ENCODE results near the gene DNMT3L. TPM values are rescaled to one million over a fixed set of nuclear protein-coding genes. Genes with fewer than 3 reads are reported as not detected.
"Not testable (repeated sequence)": the region's sequence is repeated elsewhere in the genome, so short reads cannot be mapped to it uniquely, and the experiment has no call there.

DNMT3L gene
- polyA plus RNA-seq, 1 donor (not counting 4 experiments of a cell fraction or from before 2014, with no cell fraction given): not detected

GRCh38 chr21:44220674-44221073 is 41.0 kb downstream of the DNMT3L start:
- H3K27me3 ChIP-seq (ENCODE audit: control insufficient read depth, extremely low read depth, insufficient read depth, low read length); FAIRE-seq; dilution Hi-C loops (cut with MboI; ENCODE audit: extremely low pct_ligation_motif_present, low sequenced_read_pairs): not testable (repeated sequence)

GRCh38 chr21:44218461-44218860 is 43.2 kb downstream of the DNMT3L start:
- H3K79me2 ChIP-seq (ENCODE audit: control insufficient read depth, insufficient read depth, low read length); H3K4me3 ChIP-seq (ENCODE audit: control insufficient read depth in 2 of 3, extremely low read depth in 1 of 3, insufficient read depth in 2 of 3, low read depth in 1 of 3, low read length in 3 of 3); H3K27me3 ChIP-seq (ENCODE audit: control insufficient read depth, extremely low read depth, insufficient read depth, low read length); DNase-seq (ENCODE audit: low read depth, low spot score); H3K9ac ChIP-seq (ENCODE audit: control insufficient read depth, extremely low read depth, insufficient read depth, low read length); dilution Hi-C loops (cut with MboI; ENCODE audit: extremely low pct_ligation_motif_present, low sequenced_read_pairs); H3K9me3 ChIP-seq (ENCODE audit: control insufficient read depth, low read depth, low read length); FAIRE-seq; H4K20me1 ChIP-seq (ENCODE audit: control insufficient read depth, extremely low read depth, insufficient read depth, low read length); H3K4me2 ChIP-seq (ENCODE audit: control insufficient read depth, extremely low read depth, insufficient read depth, low read depth, low read length); H3K36me3 ChIP-seq (ENCODE audit: control insufficient read depth in 2 of 2, extremely low read depth in 1 of 2, insufficient read depth in 2 of 2, low read length in 2 of 2); H2AFZ ChIP-seq (ENCODE audit: control insufficient read depth, low read length); H3K4me1 ChIP-seq (ENCODE audit: control insufficient read depth, extremely low read depth, insufficient read depth, low read length); H3K27ac ChIP-seq (ENCODE audit: control insufficient read depth, insufficient read depth, low read length); H3K9me1 ChIP-seq (ENCODE audit: control insufficient read depth, extremely low read depth, insufficient read depth, low read length): not testable (repeated sequence)

More at GRCh38 chr21:44220674-44221073, 41.0 kb downstream of the DNMT3L start:
- H3K4me2 ChIP-seq (ENCODE audit: control insufficient read depth, extremely low read depth, insufficient read depth, low read depth, low read length); DNase-seq (ENCODE audit: low read depth, low spot score); H2AFZ ChIP-seq (ENCODE audit: control insufficient read depth, low read length); H3K79me2 ChIP-seq (ENCODE audit: control insufficient read depth, insufficient read depth, low read length); H3K9me1 ChIP-seq (ENCODE audit: control insufficient read depth, extremely low read depth, insufficient read depth, low read length); H3K9ac ChIP-seq (ENCODE audit: control insufficient read depth, extremely low read depth, insufficient read depth, low read length); H3K4me1 ChIP-seq (ENCODE audit: control insufficient read depth, extremely low read depth, insufficient read depth, low read length); H3K36me3 ChIP-seq (ENCODE audit: control insufficient read depth in 2 of 2, extremely low read depth in 1 of 2, insufficient read depth in 2 of 2, low read length in 2 of 2); H3K27ac ChIP-seq (ENCODE audit: control insufficient read depth, insufficient read depth, low read length); H4K20me1 ChIP-seq (ENCODE audit: control insufficient read depth, extremely low read depth, insufficient read depth, low read length); H3K4me3 ChIP-seq (ENCODE audit: control insufficient read depth in 2 of 3, extremely low read depth in 1 of 3, insufficient read depth in 2 of 3, low read depth in 1 of 3, low read length in 3 of 3); H3K9me3 ChIP-seq (ENCODE audit: control insufficient read depth, low read depth, low read length): not testable (repeated sequence)

DNA sequence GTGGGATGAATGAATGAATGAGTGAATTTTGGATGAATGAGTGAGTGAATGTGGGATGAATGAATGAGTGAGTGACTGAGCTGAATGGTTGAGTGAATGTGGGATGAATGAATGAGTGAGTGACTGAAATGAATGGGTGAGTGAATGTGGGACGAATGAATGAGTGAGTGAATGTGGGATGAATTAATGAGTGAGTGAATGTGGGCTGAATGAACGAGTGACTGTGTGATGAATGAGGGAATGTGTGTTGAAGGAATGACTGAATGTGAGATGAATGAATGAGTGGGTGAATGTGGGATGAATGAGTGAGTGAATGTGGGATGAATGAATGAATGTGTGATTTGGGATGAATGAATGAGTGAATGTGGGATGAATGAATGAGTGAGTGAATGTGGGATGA is 49.7 kb downstream of the DNMT3L start:
- H3K36me3 ChIP-seq (ENCODE audit: control insufficient read depth in 2 of 2, extremely low read depth in 1 of 2, insufficient read depth in 2 of 2, low read length in 2 of 2); dilution Hi-C loops (cut with MboI; ENCODE audit: extremely low pct_ligation_motif_present, low sequenced_read_pairs); DNase-seq (ENCODE audit: low read depth, low spot score); FAIRE-seq; H3K4me1 ChIP-seq (ENCODE audit: control insufficient read depth, extremely low read depth, insufficient read depth, low read length); H3K9me3 ChIP-seq (ENCODE audit: control insufficient read depth, low read depth, low read length); H3K4me3 ChIP-seq (ENCODE audit: control insufficient read depth in 2 of 3, extremely low read depth in 1 of 3, insufficient read depth in 2 of 3, low read depth in 1 of 3, low read length in 3 of 3); H3K4me2 ChIP-seq (ENCODE audit: control insufficient read depth, extremely low read depth, insufficient read depth, low read depth, low read length); H2AFZ ChIP-seq (ENCODE audit: control insufficient read depth, low read length); H3K9me1 ChIP-seq (ENCODE audit: control insufficient read depth, extremely low read depth, insufficient read depth, low read length); H3K79me2 ChIP-seq (ENCODE audit: control insufficient read depth, insufficient read depth, low read length); H3K9ac ChIP-seq (ENCODE audit: control insufficient read depth, extremely low read depth, insufficient read depth, low read length); H3K27ac ChIP-seq (ENCODE audit: control insufficient read depth, insufficient read depth, low read length); H4K20me1 ChIP-seq (ENCODE audit: control insufficient read depth, extremely low read depth, insufficient read depth, low read length); H3K27me3 ChIP-seq (ENCODE audit: control insufficient read depth, extremely low read depth, insufficient read depth, low read length): not testable (repeated sequence)

GRCh38 chr21:44211574-44211973 is 50.1 kb downstream of the DNMT3L start:
- dilution Hi-C loops (cut with MboI; ENCODE audit: extremely low pct_ligation_motif_present, low sequenced_read_pairs); H2AFZ ChIP-seq (ENCODE audit: control insufficient read depth, low read length); FAIRE-seq: not testable (repeated sequence)

GRCh38 chr21:44207860-44208646 is 53.6 kb downstream of the DNMT3L start:
- H3K9me1 ChIP-seq (ENCODE audit: control insufficient read depth, extremely low read depth, insufficient read depth, low read length); H3K4me2 ChIP-seq (ENCODE audit: control insufficient read depth, extremely low read depth, insufficient read depth, low read depth, low read length); H3K27ac ChIP-seq (ENCODE audit: control insufficient read depth, insufficient read depth, low read length); H3K9ac ChIP-seq (ENCODE audit: control insufficient read depth, extremely low read depth, insufficient read depth, low read length); H2AFZ ChIP-seq (ENCODE audit: control insufficient read depth, low read length); H3K79me2 ChIP-seq (ENCODE audit: control insufficient read depth, insufficient read depth, low read length); H3K27me3 ChIP-seq (ENCODE audit: control insufficient read depth, extremely low read depth, insufficient read depth, low read length); DNase-seq (ENCODE audit: low read depth, low spot score); H3K4me3 ChIP-seq (ENCODE audit: control insufficient read depth in 2 of 3, extremely low read depth in 1 of 3, insufficient read depth in 2 of 3, low read depth in 1 of 3, low read length in 3 of 3); H3K36me3 ChIP-seq (ENCODE audit: control insufficient read depth in 2 of 2, extremely low read depth in 1 of 2, insufficient read depth in 2 of 2, low read length in 2 of 2); H4K20me1 ChIP-seq (ENCODE audit: control insufficient read depth, extremely low read depth, insufficient read depth, low read length); H3K4me1 ChIP-seq (ENCODE audit: control insufficient read depth, extremely low read depth, insufficient read depth, low read length); H3K9me3 ChIP-seq (ENCODE audit: control insufficient read depth, low read depth, low read length); dilution Hi-C loops (cut with MboI; ENCODE audit: extremely low pct_ligation_motif_present, low sequenced_read_pairs): not testable (repeated sequence)
- FAIRE-seq: peak; percentile 48

More at GRCh38 chr21:44211574-44211973, 50.1 kb downstream of the DNMT3L start:
- not testable (repeated sequence) for H3K27me3 ChIP-seq (ENCODE audit: control insufficient read depth, extremely low read depth, insufficient read depth, low read length); H3K36me3 ChIP-seq (ENCODE audit: control insufficient read depth in 2 of 2, extremely low read depth in 1 of 2, insufficient read depth in 2 of 2, low read length in 2 of 2); H3K9me1 ChIP-seq (ENCODE audit: control insufficient read depth, extremely low read depth, insufficient read depth, low read length); H3K79me2 ChIP-seq (ENCODE audit: control insufficient read depth, insufficient read depth, low read length); H4K20me1 ChIP-seq (ENCODE audit: control insufficient read depth, extremely low read depth, insufficient read depth, low read length); H3K9me3 ChIP-seq (ENCODE audit: control insufficient read depth, low read depth, low read length); H3K4me3 ChIP-seq (ENCODE audit: control insufficient read depth in 2 of 3, extremely low read depth in 1 of 3, insufficient read depth in 2 of 3, low read depth in 1 of 3, low read length in 3 of 3); H3K4me1 ChIP-seq (ENCODE audit: control insufficient read depth, extremely low read depth, insufficient read depth, low read length); DNase-seq (ENCODE audit: low read depth, low spot score); H3K27ac ChIP-seq (ENCODE audit: control insufficient read depth, insufficient read depth, low read length); H3K4me2 ChIP-seq (ENCODE audit: control insufficient read depth, extremely low read depth, insufficient read depth, low read depth, low read length); H3K9ac ChIP-seq (ENCODE audit: control insufficient read depth, extremely low read depth, insufficient read depth, low read length)
